DOHH2 (cell line): ENCODE measurements around the gene CYS1.
"Not testable (repeated sequence)": the region's sequence is repeated elsewhere in the genome, so short reads cannot be mapped to it uniquely, and the experiment has no call there.

ENCODE experiments used
- H3F3A ChIP-seq: fragments of 200-600 bp; sonication (generic), shearing (Covaris generic); 2 replicates; pipeline ENCODE4 v1.6.0; 2016; ENCODE audit warnings: antibody characterized with exemption, mild to moderate bottlenecking; ENCODE audit not compliant: control insufficient read depth, insufficient read depth
- H3K27ac ChIP-seq: fragments of 200-600 bp; sonication (generic); 2 replicates; pipeline ENCODE4 v1.5.1; 2014; ENCODE audit warnings: low read depth, mild to moderate bottlenecking, low read length, moderate library complexity
- H3K27me3 ChIP-seq: fragments of 200-600 bp; sonication (generic); 2 replicates; pipeline ENCODE4 v1.6.1; 2014; ENCODE audit warnings: mild to moderate bottlenecking, low read length, mixed read lengths; ENCODE audit not compliant: control insufficient read depth
- H3K36me3 ChIP-seq: fragments of 200-600 bp; sonication (generic); 2 replicates; pipeline ENCODE4 v1.6.1; 2014; ENCODE audit warnings: mild to moderate bottlenecking, low read length, moderate library complexity, mixed read lengths; ENCODE audit not compliant: control insufficient read depth
- H3K4me1 ChIP-seq: fragments of 200-600 bp; sonication (generic); 2 replicates; pipeline ENCODE4 v1.6.1; 2014; ENCODE audit warnings: mild to moderate bottlenecking, low read length, mixed read lengths; ENCODE audit not compliant: control insufficient read depth
- H3K4me2 ChIP-seq: fragments of 200-600 bp; sonication (generic); 2 replicates; pipeline ENCODE4 v1.6.0; 2014; ENCODE audit warnings: mild to moderate bottlenecking, low read length, moderate library complexity
- H3K4me3 ChIP-seq: fragments of 200-600 bp; sonication (generic); 2 replicates; pipeline ENCODE4 v1.5.1; 2014; ENCODE audit warnings: mild to moderate bottlenecking, low read length, mixed read lengths
- H3K79me2 ChIP-seq: fragments of 200-600 bp; sonication (generic); 2 replicates; pipeline ENCODE4 v1.6.1; 2014; ENCODE audit warnings: mild to moderate bottlenecking, low read length, mixed read lengths; ENCODE audit not compliant: control insufficient read depth
- H3K9me2 ChIP-seq: fragments of 200-600 bp; sonication (generic); replicated peaks from 2 replicates; pipeline ENCODE4 v1.6.1; 2014; ENCODE audit warnings: mild to moderate bottlenecking, low read length, mixed read lengths; ENCODE audit not compliant: control insufficient read depth
- H3K9me3 ChIP-seq: fragments of 200-600 bp; sonication (generic); 2 replicates; pipeline ENCODE4 v1.6.1; 2014; ENCODE audit warnings: antibody characterized with exemption, low read length, mixed read lengths; ENCODE audit not compliant: control insufficient read depth, insufficient read depth
- H4K20me1 ChIP-seq: fragments of 200-600 bp; sonication (generic); 2 replicates; pipeline ENCODE4 v1.6.0; 2014; ENCODE audit warnings: low read depth, mild to moderate bottlenecking, antibody characterized with exemption, low read length, moderate library complexity; ENCODE audit not compliant: control insufficient read depth, insufficient read depth
- EZH2phosphoT487 ChIP-seq: fragments of 200-600 bp; sonication (generic); IDR thresholded peaks from 2 replicates; pipeline ENCODE4 v1.6.1; 2017; ENCODE audit warnings: borderline replicate concordance, mild to moderate bottlenecking, antibody characterized with exemption, low read length, moderate library complexity, mixed read lengths
- TF ChIP-seq, protein P1 (sequence below): fragments of 200-600 bp; sonication (generic); IDR thresholded peaks from one replicate; pipeline ENCODE4 v1.5.1; 2014; ENCODE audit warnings: antibody characterized with exemption, mild to moderate bottlenecking, low read depth, low read length; ENCODE audit not compliant: poor library complexity, severe bottlenecking

Gene CYS1

GRCh38 chr2:10094271-10094814 lies 14.1 kb upstream of the CYS1 start:
- Histone ChIP-seq H3K9me3 (peaks cover 9% of the 10 kb centered on the region), H3K27me3 (no peaks in the 10 kb centered on the region), H3K4me3 (no peak overlapping the region), H3K4me1 (peaks cover 34% of the 10 kb centered on the region), H3K79me2 (no peaks in the 10 kb centered on the region), H3F3A (peaks cover 19% of the 10 kb centered on the region), H3K27ac (no peak overlapping the region), H3K9me2 (no peaks in the 10 kb centered on the region), H3K4me2 (no peak overlapping the region), H3K36me3 (0 out of 2 replicates have a peak, but pooled peaks cover 4% of the 10 kb centered on the region), H4K20me1 (no peaks in the 10 kb centered on the region)
- no peak for TF ChIP-seq EZH2phosphoT487
- TF ChIP-seq, protein P1, sequence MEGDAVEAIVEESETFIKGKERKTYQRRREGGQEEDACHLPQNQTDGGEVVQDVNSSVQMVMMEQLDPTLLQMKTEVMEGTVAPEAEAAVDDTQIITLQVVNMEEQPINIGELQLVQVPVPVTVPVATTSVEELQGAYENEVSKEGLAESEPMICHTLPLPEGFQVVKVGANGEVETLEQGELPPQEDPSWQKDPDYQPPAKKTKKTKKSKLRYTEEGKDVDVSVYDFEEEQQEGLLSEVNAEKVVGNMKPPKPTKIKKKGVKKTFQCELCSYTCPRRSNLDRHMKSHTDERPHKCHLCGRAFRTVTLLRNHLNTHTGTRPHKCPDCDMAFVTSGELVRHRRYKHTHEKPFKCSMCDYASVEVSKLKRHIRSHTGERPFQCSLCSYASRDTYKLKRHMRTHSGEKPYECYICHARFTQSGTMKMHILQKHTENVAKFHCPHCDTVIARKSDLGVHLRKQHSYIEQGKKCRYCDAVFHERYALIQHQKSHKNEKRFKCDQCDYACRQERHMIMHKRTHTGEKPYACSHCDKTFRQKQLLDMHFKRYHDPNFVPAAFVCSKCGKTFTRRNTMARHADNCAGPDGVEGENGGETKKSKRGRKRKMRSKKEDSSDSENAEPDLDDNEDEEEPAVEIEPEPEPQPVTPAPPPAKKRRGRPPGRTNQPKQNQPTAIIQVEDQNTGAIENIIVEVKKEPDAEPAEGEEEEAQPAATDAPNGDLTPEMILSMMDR: no peak

DNA sequence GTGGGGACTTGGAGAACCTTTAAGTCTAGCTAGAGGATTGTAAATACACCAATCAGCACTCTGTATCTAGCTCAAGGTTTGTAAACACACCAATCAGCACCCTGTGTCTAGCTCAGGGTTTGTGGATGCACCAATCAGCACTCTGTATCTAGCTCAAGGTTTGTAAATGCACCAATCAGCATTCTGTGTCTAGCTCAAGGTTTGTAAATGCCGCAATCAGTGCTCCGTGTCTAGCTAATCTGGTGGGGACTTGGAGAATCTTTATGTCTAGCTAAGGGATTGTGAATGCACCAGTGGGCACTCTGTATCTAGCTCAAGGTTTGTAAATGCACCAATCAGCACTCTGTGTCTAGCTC lies 11.7 kb upstream of the CYS1 start:
- TF ChIP-seq, protein P1: peak; percentile 0
- peak overlapping the region; percentile 73 for H3K4me2 ChIP-seq
- peak overlapping the region; percentile 75 for H3K4me3 ChIP-seq

DNA sequence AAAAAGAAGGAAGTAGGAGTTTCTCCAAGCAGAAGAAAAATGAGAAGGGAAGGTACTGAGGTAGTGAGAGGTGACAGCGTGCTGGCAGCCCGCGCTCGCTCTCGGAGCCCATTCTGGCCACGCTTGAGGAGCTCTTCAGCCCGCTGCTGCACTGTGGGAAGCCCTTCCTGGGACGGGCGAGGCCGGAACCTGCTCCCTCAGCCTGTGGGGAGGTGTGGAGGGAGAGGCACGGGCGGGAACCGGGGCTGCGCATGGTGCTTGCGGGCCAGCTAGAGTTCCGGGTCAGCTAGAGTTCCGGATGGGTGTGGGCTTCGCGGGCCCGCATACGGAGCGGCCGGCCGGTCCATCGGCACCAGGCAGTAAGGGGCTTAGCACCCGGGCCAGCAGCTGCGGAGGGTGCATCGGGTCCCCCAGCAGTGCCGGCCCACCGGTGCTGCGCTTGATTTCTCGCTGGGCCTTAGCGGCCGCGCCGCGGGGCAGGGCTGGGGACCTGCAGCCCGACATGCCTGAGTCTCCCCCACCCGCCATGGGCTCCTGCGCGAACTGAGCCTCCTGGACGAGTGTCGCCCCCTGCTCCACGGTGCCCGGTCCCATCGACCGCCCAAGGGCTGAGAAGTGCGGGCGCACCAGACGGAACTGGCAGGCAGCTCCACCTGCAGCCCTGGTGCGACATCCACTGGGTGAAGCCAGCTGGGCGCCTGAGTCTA lies 11.1 kb upstream of the CYS1 start:
- Histone ChIP-seq H3K4me2 (peak overlapping the region; percentile 73), H3K36me3 (0 out of 2 replicates have a peak, but pooled peaks cover 4% of the 10 kb centered on the region), H3K27me3 (no peaks in the 10 kb centered on the region), H3K79me2 (no peaks in the 10 kb centered on the region), H3K27ac (peak overlapping the region; percentile 78), H4K20me1 (no peaks in the 10 kb centered on the region), H3K9me3 (peaks cover 9% of the 10 kb centered on the region), H3K9me2 (no peaks in the 10 kb centered on the region), H3F3A (peaks cover 19% of the 10 kb centered on the region), H3K4me1 (peaks cover 49% of the 10 kb centered on the region), H3K4me3 (peak overlapping the region; percentile 75)
- TF ChIP-seq, protein P1: peak; percentile 39
- TF ChIP-seq EZH2phosphoT487: no peak

More for the DNA sequence above, 11.7 kb upstream of the CYS1 start:
- H3K79me2 ChIP-seq, H3K27me3 ChIP-seq, H3K36me3 ChIP-seq, H4K20me1 ChIP-seq, H3K9me2 ChIP-seq, H3K9me3 ChIP-seq: not testable (repeated sequence)
- peaks cover 19% of the 10 kb centered on the region for H3F3A ChIP-seq
- peaks cover 44% of the 10 kb centered on the region for H3K4me1 ChIP-seq
- peak overlapping the region; percentile 78 for H3K27ac ChIP-seq
